Measurements from ENCODE around the gene SNRNP70. TPM values are rescaled to one million over a fixed set of nuclear protein-coding genes. Genes with fewer than 3 reads are reported as not detected.

The SNRNP70 gene
- total RNA-seq, 2 experiments from 2014 or later, result 181 to 392 TPM

DNA sequence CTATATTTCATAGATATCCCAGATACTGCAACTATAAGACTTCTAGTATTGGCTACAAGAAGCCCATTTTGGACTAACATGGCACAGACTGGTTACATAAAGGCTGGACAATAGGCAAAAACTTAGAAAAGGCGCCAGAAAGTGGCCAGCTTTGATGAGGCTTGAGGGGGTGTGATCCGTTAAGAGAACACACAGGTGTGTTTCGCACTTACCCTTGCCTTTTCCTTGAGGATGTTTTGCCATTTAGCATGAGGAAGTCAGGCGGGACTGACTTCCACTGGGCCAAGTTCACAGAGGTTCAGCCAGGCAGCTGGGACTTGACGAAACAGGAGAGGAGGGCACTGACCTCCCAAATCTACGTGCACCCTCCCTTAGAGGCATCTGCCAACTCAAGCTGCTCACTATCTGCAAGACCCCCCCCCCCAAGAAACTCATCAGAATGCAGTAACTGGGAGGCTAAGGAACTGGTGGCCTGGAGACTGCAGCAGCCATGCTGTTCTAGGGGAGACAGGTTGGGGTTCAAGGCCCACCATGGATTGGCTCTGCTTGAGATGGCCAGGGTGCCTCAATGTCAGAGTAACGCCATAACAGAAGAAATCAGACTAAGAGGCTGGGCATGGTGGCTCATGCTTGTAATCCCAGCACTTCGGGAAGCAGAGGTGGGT lies 24.4 kb downstream of the SNRNP70 start:
- no TSS peak for BruUV-seq (replicated peaks)
- DNase-seq (ENCODE audit: low spot score), result no peak
- Histone ChIP-seq H3K9me2 (ENCODE audit: insufficient read depth, low read length) (no peaks in the 10 kb centered on the region), H3K36me3 (ENCODE audit: insufficient read depth, low read length) (peaks cover 53% of the 10 kb centered on the region), H3K4me2 (ENCODE audit: low read length) (no peak overlapping the region), H3K9me3 (ENCODE audit: low read length) (no peaks in the 10 kb centered on the region), H3K27ac (ENCODE audit: low read depth, low read length, poor library complexity, severe bottlenecking) (no peak overlapping the region), H2AFZ (ENCODE audit: low read length) (no peak overlapping the region), H3K4me3 (ENCODE audit: low read depth, low read length, poor library complexity, severe bottlenecking) (no peak overlapping the region), H4K20me1 (ENCODE audit: insufficient read depth, low read length) (no peaks in the 10 kb centered on the region), H3K4me1 (ENCODE audit: insufficient read depth, low read length, poor library complexity, severe bottlenecking) (peaks cover 5% of the 10 kb centered on the region), H3K79me2 (ENCODE audit: insufficient read depth, low read depth, low read length) (no peaks in the 10 kb centered on the region)
- ChIA-PET CTCF (ENCODE audit: unreplicated experiment) (no interaction called here), POLR2A (no interaction called here)
- intact Hi-C loops (cut with micrococcal nuclease; ENCODE audit: unreplicated experiment), result no loop called here
- TF ChIP-seq, protein P1, sequence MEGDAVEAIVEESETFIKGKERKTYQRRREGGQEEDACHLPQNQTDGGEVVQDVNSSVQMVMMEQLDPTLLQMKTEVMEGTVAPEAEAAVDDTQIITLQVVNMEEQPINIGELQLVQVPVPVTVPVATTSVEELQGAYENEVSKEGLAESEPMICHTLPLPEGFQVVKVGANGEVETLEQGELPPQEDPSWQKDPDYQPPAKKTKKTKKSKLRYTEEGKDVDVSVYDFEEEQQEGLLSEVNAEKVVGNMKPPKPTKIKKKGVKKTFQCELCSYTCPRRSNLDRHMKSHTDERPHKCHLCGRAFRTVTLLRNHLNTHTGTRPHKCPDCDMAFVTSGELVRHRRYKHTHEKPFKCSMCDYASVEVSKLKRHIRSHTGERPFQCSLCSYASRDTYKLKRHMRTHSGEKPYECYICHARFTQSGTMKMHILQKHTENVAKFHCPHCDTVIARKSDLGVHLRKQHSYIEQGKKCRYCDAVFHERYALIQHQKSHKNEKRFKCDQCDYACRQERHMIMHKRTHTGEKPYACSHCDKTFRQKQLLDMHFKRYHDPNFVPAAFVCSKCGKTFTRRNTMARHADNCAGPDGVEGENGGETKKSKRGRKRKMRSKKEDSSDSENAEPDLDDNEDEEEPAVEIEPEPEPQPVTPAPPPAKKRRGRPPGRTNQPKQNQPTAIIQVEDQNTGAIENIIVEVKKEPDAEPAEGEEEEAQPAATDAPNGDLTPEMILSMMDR (conservative IDR thresholded peaks at IDR 0.05; ENCODE audit: low read length), result no peak
- TF ChIP-seq EZH2phosphoT487 (IDR thresholded peaks at IDR 0.05; ENCODE audit: borderline replicate concordance, low read depth, low read length), result no peak

DNA sequence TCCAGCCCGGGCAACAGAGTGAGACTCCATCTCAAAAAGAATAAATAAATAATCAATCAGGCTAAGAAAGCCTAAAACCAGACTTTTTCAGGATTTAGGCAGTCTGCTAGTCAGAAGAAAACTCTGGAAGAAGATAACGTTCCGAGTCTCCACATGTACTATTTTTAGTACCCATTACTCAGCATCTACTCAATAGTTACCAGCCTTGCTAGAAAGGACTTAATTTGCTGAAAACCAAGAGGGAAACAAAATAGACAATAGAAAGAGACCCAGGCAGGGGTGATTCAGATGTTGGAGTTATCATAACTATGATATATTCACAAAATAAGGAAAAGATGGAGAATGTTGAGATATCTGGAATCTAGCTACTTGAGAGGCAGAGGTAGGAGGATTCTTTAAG lies 25.3 kb downstream of the SNRNP70 start:
- Histone ChIP-seq H3K27ac (ENCODE audit: low read depth, low read length, poor library complexity, severe bottlenecking) (no peak overlapping the region), H3K4me3 (ENCODE audit: low read depth, low read length, poor library complexity, severe bottlenecking) (no peak overlapping the region), H3K4me2 (ENCODE audit: low read length) (no peak overlapping the region), H3K9me2 (ENCODE audit: insufficient read depth, low read length) (no peaks in the 10 kb centered on the region), H3K36me3 (ENCODE audit: insufficient read depth, low read length) (peaks cover 44% of the 10 kb centered on the region), H3K4me1 (ENCODE audit: insufficient read depth, low read length, poor library complexity, severe bottlenecking) (peaks cover 5% of the 10 kb centered on the region), H2AFZ (ENCODE audit: low read length) (no peak overlapping the region), H4K20me1 (ENCODE audit: insufficient read depth, low read length) (no peaks in the 10 kb centered on the region), H3K9me3 (ENCODE audit: low read length) (no peaks in the 10 kb centered on the region), H3K79me2 (ENCODE audit: insufficient read depth, low read depth, low read length) (no peaks in the 10 kb centered on the region)
- POLR2A ChIA-PET, result no interaction called here
- CTCF ChIA-PET (ENCODE audit: unreplicated experiment), result no interaction called here
- DNase-seq (ENCODE audit: low spot score), result no peak
- intact Hi-C loops (cut with micrococcal nuclease; ENCODE audit: unreplicated experiment), result no loop called here
- no TSS peak for BruUV-seq (replicated peaks)
- TF ChIP-seq, protein P1 (conservative IDR thresholded peaks at IDR 0.05; ENCODE audit: low read length), result no peak
- no peak for TF ChIP-seq EZH2phosphoT487 (IDR thresholded peaks at IDR 0.05; ENCODE audit: borderline replicate concordance, low read depth, low read length)

DNA sequence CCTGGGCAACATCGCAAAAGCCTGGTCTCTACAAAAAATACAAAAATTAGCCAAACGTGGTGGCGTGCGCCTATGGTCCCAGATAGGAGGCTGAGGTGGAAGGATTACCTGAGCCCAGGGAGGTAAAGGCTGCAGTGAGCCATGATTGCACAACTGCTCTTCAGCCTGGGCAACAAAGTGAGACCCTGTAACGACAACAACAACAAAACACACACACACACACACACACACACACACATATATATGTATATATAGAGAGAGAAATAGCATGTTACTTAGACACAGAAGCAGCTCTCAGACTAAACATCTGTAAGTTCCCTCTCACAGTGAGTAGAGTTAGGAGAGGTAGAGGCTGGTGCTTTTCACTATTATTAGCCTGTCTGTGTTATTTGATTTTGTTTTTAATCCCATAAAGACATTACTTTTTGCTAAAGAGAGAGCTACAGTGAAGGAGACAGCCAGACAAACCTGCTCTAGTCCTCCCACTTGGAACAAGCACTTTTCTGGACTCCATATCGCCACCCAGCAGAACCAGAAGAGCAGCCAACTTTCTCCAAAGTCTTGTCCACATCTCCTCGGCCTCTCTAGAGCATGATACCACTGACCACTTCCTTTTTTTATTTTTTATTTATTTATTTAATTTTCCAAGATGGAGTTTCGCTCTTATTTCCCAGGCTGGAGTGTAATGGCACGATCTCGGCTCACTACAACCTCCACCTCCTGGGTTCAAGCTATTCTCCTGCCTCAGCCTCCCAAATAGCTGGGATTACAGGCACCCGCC lies 26.2 kb downstream of the SNRNP70 start:
- Histone ChIP-seq H3K36me3 (ENCODE audit: insufficient read depth, low read length) (peaks cover 36% of the 10 kb centered on the region), H3K79me2 (ENCODE audit: insufficient read depth, low read depth, low read length) (no peaks in the 10 kb centered on the region), H3K4me1 (ENCODE audit: insufficient read depth, low read length, poor library complexity, severe bottlenecking) (peaks cover 7% of the 10 kb centered on the region), H3K4me3 (ENCODE audit: low read depth, low read length, poor library complexity, severe bottlenecking) (no peak overlapping the region), H3K27ac (ENCODE audit: low read depth, low read length, poor library complexity, severe bottlenecking) (no peak overlapping the region), H3K9me2 (ENCODE audit: insufficient read depth, low read length) (no peaks in the 10 kb centered on the region), H2AFZ (ENCODE audit: low read length) (no peak overlapping the region), H3K4me2 (ENCODE audit: low read length) (no peak overlapping the region), H4K20me1 (ENCODE audit: insufficient read depth, low read length) (no peaks in the 10 kb centered on the region), H3K9me3 (ENCODE audit: low read length) (no peaks in the 10 kb centered on the region)
- ChIA-PET CTCF (ENCODE audit: unreplicated experiment) (no interaction called here), POLR2A (no interaction called here)
- no TSS peak for BruUV-seq (replicated peaks)
- TF ChIP-seq, protein P1 (conservative IDR thresholded peaks at IDR 0.05; ENCODE audit: low read length), result no peak; the same call in 1 of the 2 replicates
- TF ChIP-seq EZH2phosphoT487 (IDR thresholded peaks at IDR 0.05; ENCODE audit: borderline replicate concordance, low read depth, low read length), result no peak
- intact Hi-C loops (cut with micrococcal nuclease; ENCODE audit: unreplicated experiment), result no loop called here
- DNase-seq (ENCODE audit: low spot score), result no peak
